B cell (primary cell): Measurements from ENCODE around the gene ANKRD33. TPM values are rescaled to one million over a fixed set of nuclear protein-coding genes. Genes with fewer than 3 reads are reported as not detected.

ENCODE experiments used
- ATAC-seq: fragments of 200-7000 bp; cut with Tn5 transposase; one replicate; pipeline ENCODE4 v1.10.0; 2021; ENCODE audit warnings: low read depth, mild to moderate bottlenecking, moderate number of reproducible peaks, moderate library complexity
- CTCF ChIA-PET: fragments of 350-600 bp; sonication (Branson Sonifier 250); formaldehyde crosslinking; loops from one replicate; lab custom pipeline; 2021; ENCODE audit warnings: antibody characterized with exemption, inconsistent platforms; lab: Charles Lee
- POLR2A ChIA-PET: fragments of 350-600 bp; sonication (Branson Sonifier 250); formaldehyde crosslinking; loops from one replicate; lab custom pipeline; 2021; ENCODE audit warnings: antibody characterized with exemption; lab: Charles Lee
- DNase-seq: peaks from one replicate; pipeline ENCODE4 v3.0.0; 2013
- H2AFZ ChIP-seq: 2 replicates; pipeline ENCODE4 v1.6.1; 2012; ENCODE audit warnings: mild to moderate bottlenecking, low read depth, low read length; ENCODE audit not compliant: insufficient read depth, poor library complexity, severe bottlenecking
- H3K27ac ChIP-seq, 2 donors: 1 replicate in 1 of 2; 2 replicates in 1 of 2; pipeline ENCODE4 v1.5.1; 2012 to 2013; ENCODE audit warnings: low read length in 2 of 2, mild to moderate bottlenecking in 2 of 2, moderate library complexity in 1 of 2
- H3K27me3 ChIP-seq, 4 experiments: fragments of 200-600 bp in 1 of 4; sonication (generic) in 1 of 4; replicated peaks in 1 of 4; 1 replicate in 2 of 4; 2 replicates in 2 of 4; pipeline versions ENCODE4 v1.6.1 to v1.7.0; 2013 to 2016; ENCODE audit warnings: low read length in 3 of 4, mild to moderate bottlenecking in 2 of 4, mixed read lengths in 1 of 4, moderate library complexity in 1 of 4; ENCODE audit not compliant: insufficient read depth in 4 of 4, control insufficient read depth in 3 of 4; ENCODE audit errors: control extremely low read depth in 1 of 4
- H3K36me3 ChIP-seq, 2 experiments: replicated peaks in 1 of 2; 1 replicate in 1 of 2; 2 replicates in 1 of 2; pipeline versions ENCODE4 v1.6.1 to v1.7.1; 2013; ENCODE audit warnings: low read length in 1 of 2; ENCODE audit not compliant: insufficient read depth in 2 of 2, control insufficient read depth in 1 of 2; ENCODE audit errors: control extremely low read depth in 1 of 2, extremely low read depth in 1 of 2
- H3K4me1 ChIP-seq, 2 donors: fragments of 200-600 bp in 1 of 2; sonication (generic) in 1 of 2; 1 replicate in 1 of 2; 2 replicates in 1 of 2; pipeline versions ENCODE4 v1.5.1 to v1.6.1; 2013 to 2017; ENCODE audit warnings: low read length in 2 of 2; ENCODE audit not compliant: control insufficient read depth in 2 of 2, insufficient read depth in 2 of 2
- H3K4me2 ChIP-seq: replicated peaks from 2 replicates; pipeline ENCODE3; 2012; ENCODE audit warnings: mild to moderate bottlenecking, low read depth, low read length; ENCODE audit not compliant: poor library complexity, severe bottlenecking
- H3K4me3 ChIP-seq, 5 experiments: fragments of 200-600 bp in 1 of 5; sonication (generic) in 1 of 5; 1 replicate in 3 of 5; 2 replicates in 2 of 5; pipeline versions ENCODE4 v1.5.1 to v1.7.0; 2011 to 2016; ENCODE audit warnings: low read length in 4 of 5, mild to moderate bottlenecking in 4 of 5, low read depth in 2 of 5, control low read depth in 1 of 5, moderate library complexity in 1 of 5; ENCODE audit not compliant: insufficient read depth in 1 of 5; ENCODE audit errors: control extremely low read depth in 1 of 5, extremely low read depth in 1 of 5
- H3K79me2 ChIP-seq: fragments of 200-600 bp; sonication (generic); one replicate; pipeline ENCODE4 v1.6.0; 2016; ENCODE audit warnings: low read length; ENCODE audit not compliant: control insufficient read depth, insufficient read depth
- H3K9ac ChIP-seq: fragments of 200-600 bp; sonication (generic); 2 replicates; pipeline ENCODE4 v1.6.1; 2017; ENCODE audit warnings: mild to moderate bottlenecking, low read length, moderate library complexity
- H3K9me3 ChIP-seq, 3 donors: one replicate each; pipeline versions ENCODE4 v1.6.1 to v1.7.1; 2013; ENCODE audit warnings: low read length in 2 of 3; ENCODE audit not compliant: control insufficient read depth in 2 of 3, insufficient read depth in 1 of 3; ENCODE audit errors: control extremely low read depth in 1 of 3
- H4K20me1 ChIP-seq: 2 replicates; pipeline ENCODE4 v1.6.0; 2012; ENCODE audit warnings: mild to moderate bottlenecking, low read length; ENCODE audit not compliant: insufficient read depth, control insufficient read depth, poor library complexity, severe bottlenecking
- H3K27ac Mint-ChIP-seq: one replicate; pipeline ENCODE4 v1.8.0; 2021; ENCODE audit warnings: mixed read lengths
- H3K27me3 Mint-ChIP-seq: one replicate; pipeline ENCODE4 v1.8.0; 2021; ENCODE audit warnings: mixed read lengths
- H3K4me1 Mint-ChIP-seq: one replicate; pipeline ENCODE4 v1.8.0; 2021; ENCODE audit warnings: mixed read lengths
- H3K4me3 Mint-ChIP-seq: one replicate; pipeline ENCODE4 v1.8.0; 2021; ENCODE audit warnings: mixed read lengths
- H3K9me3 Mint-ChIP-seq: one replicate; pipeline ENCODE4 v1.8.0; 2022; ENCODE audit warnings: mixed read lengths; ENCODE audit not compliant: insufficient read depth
- EZH2 ChIP-seq: IDR thresholded peaks from 2 replicates; pipeline ENCODE4 v1.6.1; 2012; ENCODE audit warnings: borderline replicate concordance, low read depth, mild to moderate bottlenecking, moderate library complexity, low read length; ENCODE audit not compliant: insufficient read depth, poor library complexity, severe bottlenecking
- WGBS: methylation state at CpG from one replicate; pipeline ENCODE4 v1.1.5; 2013; ENCODE audit warnings: missing lambda C conversion rate; ENCODE audit not compliant: insufficient coverage; 5-methylcytosine and 5-hydroxymethylcytosine counted together
- intact Hi-C: fragments of 100-400 bp; cut with micrococcal nuclease; formaldehyde crosslinking; loops from one replicate; pipeline ENCODE4 v1.10.0; 2022
- polyA plus RNA-seq: library from polyadenylated mRNA; depleted of rRNA; stranded (reverse); fragments of >200 nt; gene quantifications from 2 replicates; pipeline ENCODE4 v1.2.3, GENCODE V29; 2012
- total RNA-seq, 2 donors: library from RNA; stranded (reverse); fragments of 120-200 nt in 1 of 2; gene quantifications; 1 replicate in 1 of 2; 2 replicates in 1 of 2; pipeline versions ENCODE4 v1.2.3 to v1.2.4, GENCODE V29; 2013 to 2022
- TF ChIP-seq, protein P1 (sequence below): fragments of 200-600 bp; IDR thresholded peaks from one replicate; pipeline ENCODE4 v1.8.0; 2022; ENCODE audit warnings: antibody characterized with exemption, mild to moderate bottlenecking

The ANKRD33 gene
- total and polyA plus RNA-seq, 2 donors (not counting 1 experiment from before 2014, with no cell fraction given) = not detected

DNA sequence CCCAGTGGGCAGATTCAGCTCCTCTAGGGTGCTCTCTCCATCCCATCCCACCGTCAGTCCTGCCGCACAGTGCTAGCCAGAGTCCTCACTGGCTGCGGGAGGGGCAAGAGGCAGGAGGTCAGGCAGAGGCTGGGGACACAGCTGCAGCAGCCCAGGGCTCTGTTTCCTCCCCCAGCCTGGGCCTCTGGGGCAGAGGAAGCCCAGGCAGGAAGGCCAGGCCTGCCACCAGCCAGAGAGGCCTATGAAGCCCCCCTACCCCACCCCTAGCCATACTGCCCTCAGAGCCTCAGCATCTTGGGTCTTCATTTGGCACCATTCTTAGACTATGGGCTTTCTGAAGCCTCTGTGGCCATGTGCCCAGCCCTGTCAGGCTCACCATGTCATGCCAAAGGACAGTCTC, 22.8 kb downstream of the ANKRD33 start:
- peaks cover 0 to 20% (median 16%) of the 10 kb centered on the region in 4 experiments for H3K27me3 ChIP-seq
- H3K27ac ChIP-seq = no peak overlapping the region
- intact Hi-C loops = no loop called here
- H3K79me2 ChIP-seq = no peaks in the 10 kb centered on the region
- Mint-ChIP-seq H3K27me3 (peaks cover 41% of the 10 kb centered on the region), H3K4me3 (no peak overlapping the region), H3K4me1 (peaks cover 4% of the 10 kb centered on the region), H3K9me3 (no peaks in the 10 kb centered on the region), H3K27ac (no peak overlapping the region)
- no peaks in the 10 kb centered on the region for H3K9me3 ChIP-seq
- POLR2A ChIA-PET = no interaction called here
- no peak overlapping the region for H3K9ac ChIP-seq
- no peak overlapping the region for H3K4me3 ChIP-seq
- H3K4me2 ChIP-seq = no peak overlapping the region
- H2AFZ ChIP-seq = no peak overlapping the region
- H4K20me1 ChIP-seq = no peaks in the 10 kb centered on the region
- no peak for TF ChIP-seq EZH2
- TF ChIP-seq, protein P1, sequence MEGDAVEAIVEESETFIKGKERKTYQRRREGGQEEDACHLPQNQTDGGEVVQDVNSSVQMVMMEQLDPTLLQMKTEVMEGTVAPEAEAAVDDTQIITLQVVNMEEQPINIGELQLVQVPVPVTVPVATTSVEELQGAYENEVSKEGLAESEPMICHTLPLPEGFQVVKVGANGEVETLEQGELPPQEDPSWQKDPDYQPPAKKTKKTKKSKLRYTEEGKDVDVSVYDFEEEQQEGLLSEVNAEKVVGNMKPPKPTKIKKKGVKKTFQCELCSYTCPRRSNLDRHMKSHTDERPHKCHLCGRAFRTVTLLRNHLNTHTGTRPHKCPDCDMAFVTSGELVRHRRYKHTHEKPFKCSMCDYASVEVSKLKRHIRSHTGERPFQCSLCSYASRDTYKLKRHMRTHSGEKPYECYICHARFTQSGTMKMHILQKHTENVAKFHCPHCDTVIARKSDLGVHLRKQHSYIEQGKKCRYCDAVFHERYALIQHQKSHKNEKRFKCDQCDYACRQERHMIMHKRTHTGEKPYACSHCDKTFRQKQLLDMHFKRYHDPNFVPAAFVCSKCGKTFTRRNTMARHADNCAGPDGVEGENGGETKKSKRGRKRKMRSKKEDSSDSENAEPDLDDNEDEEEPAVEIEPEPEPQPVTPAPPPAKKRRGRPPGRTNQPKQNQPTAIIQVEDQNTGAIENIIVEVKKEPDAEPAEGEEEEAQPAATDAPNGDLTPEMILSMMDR = no peak
- ATAC-seq = no peak
- no peaks in the 10 kb centered on the region for H3K36me3 ChIP-seq
- H3K4me1 ChIP-seq = peaks cover 0 to 10% of the 10 kb centered on the region in 2 donors
- WGBS = 78% methylated on average over 3 of the region's 3 CpGs
- DNase-seq = no peak
- CTCF ChIA-PET = interaction anchor here (3.1 kb wide), 1 partner anchor 12 kb away, joined by 17 read pairs; no protein-coding TSS in a partner anchor

DNA sequence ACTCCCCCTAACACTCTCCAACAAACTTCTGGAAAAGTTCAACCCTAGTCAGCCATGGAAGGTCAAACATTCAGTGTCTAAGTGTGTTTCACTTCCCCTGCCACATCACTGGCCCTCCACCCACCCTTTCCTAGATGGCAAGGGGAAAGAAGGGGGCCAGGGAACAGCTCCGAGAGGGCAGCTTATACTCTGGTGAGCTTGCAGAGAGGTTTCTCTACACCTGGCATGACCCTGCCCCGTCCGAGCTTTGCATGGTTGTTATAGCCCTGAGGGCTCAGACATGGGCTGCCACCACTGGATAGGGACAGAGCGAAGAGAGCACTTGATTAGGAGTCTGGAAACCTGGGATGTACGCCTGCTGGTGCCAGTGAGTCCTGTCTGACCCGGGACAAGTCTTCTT, 23.4 kb downstream of the ANKRD33 start:
- Histone ChIP-seq H3K4me3 (no peak overlapping the region), H3K27me3 (peaks cover 0 to 16% (median 13%) of the 10 kb centered on the region in 4 experiments), H4K20me1 (no peaks in the 10 kb centered on the region), H3K79me2 (no peaks in the 10 kb centered on the region), H3K9me3 (no peaks in the 10 kb centered on the region), H3K27ac (no peak overlapping the region), H3K9ac (no peak overlapping the region), H2AFZ (no peak overlapping the region), H3K4me2 (no peak overlapping the region), H3K36me3 (no peaks in the 10 kb centered on the region), H3K4me1 (peaks cover 0 to 10% of the 10 kb centered on the region in 2 donors)
- WGBS = 93% methylated on average over 5 of the region's 6 CpGs
- H3K9me3 Mint-ChIP-seq = no peaks in the 10 kb centered on the region
- no peak for DNase-seq
- H3K4me3 Mint-ChIP-seq = no peak overlapping the region
- POLR2A ChIA-PET = no interaction called here
- TF ChIP-seq EZH2 = no peak
- TF ChIP-seq, protein P1 = no peak
- H3K4me1 Mint-ChIP-seq = peaks cover 4% of the 10 kb centered on the region
- peaks cover 37% of the 10 kb centered on the region for H3K27me3 Mint-ChIP-seq
- no peak overlapping the region for H3K27ac Mint-ChIP-seq
- ATAC-seq = no peak
- intact Hi-C loops = no loop called here
- CTCF ChIA-PET = interaction anchor here (1.4 to 3.1 kb wide), 2 partner anchors 12 to 70 kb away, joined by 4 to 17 read pairs; no protein-coding TSS in a partner anchor
